HG03520 (cell line): ENCODE data around the gene MROH2A.

Experiments used
- ATAC-seq: cut with Tn5 transposase; IDR thresholded peaks from one replicate; pipeline ENCODE4 v1.9.1; 2021; ENCODE audit warnings: mild to moderate bottlenecking, moderate library complexity; ENCODE audit not compliant: unreplicated experiment

The MROH2A gene

GRCh38 chr2:233799087-233799665 lies 21.0 kb downstream of the MROH2A start:
- ATAC-seq, result no peak

GRCh38 chr2:233799716-233800115 lies 21.6 kb downstream of the MROH2A start:
- ATAC-seq, result no peak

- no peak for ATAC-seq
These were observed 22.1 kb downstream of the MROH2A start for GRCh38 chr2:233800208-233800607.

DNA sequence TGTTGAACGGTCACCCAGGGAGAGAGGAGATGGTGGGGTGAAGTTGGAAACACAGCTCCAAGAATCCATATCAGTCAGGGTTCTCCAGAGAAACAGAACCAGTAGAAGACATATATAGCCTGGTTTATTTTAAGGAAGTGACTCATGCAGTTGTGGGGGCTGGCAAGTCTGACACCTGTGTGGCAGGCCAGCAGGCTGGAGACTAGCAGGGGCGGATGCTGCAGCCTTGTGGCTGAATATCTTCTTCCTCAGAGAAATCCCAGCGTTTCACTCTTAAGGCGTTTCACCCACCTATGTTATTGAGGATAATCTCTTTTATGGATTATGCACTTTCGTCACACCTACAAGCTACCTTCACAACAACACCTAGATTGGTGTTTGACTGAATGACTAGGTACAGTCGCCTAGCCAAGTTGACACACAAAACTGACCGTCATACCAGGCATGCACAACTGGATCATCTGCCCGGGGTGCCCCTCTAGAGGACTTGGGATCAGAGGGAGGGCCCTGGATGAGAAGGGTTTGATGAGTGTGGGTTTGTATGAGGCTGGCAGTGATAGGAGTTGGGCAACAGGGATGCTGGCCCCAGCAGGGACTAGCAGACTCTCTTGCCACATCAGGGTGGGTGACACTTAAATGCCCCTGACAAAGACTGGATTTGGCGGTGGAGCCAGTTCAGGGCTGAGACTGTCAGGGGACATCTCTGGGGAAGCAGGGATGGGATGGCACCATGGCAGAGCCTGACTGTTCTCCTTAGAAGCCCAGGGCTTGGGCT lies 23.4 kb downstream of the MROH2A start:
- ATAC-seq, result no peak

DNA sequence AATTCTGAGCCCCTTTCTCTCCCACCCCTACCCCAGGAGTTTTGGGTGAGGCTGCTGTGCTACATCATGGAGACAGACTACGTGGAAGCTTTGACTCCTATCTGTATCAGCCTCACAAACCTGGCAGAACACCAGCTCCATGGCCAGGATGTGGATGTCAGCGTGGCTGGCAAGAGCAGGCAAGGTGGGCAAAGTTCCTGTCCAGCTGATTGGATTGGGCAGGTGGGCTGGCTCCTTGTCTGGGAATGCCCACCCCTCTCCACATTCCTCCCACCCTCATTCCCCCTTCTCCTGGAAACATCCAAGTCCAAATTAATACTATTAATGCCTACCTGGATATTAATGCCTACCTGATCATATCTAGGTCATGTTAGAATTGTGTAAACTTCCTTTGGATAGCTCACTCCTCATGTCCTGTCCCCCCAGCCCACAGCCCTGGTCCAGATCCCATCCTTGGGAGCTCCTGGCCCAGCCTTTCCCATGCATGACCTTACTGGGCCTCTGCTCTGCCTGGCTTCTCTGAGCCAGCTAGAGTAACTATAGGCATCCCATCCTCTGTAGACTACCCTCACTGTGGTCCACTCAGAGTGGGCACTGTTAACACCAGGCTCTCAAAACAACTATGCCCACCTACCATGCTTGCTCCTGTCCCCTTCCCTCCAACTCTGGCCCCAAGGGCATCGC lies 24.1 kb downstream of the MROH2A start:
- no peak for ATAC-seq

- ATAC-seq, result no peak
These were observed 25.3 kb downstream of the MROH2A start for GRCh38 chr2:233803292-233803911.

- no peak for ATAC-seq
These were observed 25.9 kb downstream of the MROH2A start for GRCh38 chr2:233803994-233804393.

DNA sequence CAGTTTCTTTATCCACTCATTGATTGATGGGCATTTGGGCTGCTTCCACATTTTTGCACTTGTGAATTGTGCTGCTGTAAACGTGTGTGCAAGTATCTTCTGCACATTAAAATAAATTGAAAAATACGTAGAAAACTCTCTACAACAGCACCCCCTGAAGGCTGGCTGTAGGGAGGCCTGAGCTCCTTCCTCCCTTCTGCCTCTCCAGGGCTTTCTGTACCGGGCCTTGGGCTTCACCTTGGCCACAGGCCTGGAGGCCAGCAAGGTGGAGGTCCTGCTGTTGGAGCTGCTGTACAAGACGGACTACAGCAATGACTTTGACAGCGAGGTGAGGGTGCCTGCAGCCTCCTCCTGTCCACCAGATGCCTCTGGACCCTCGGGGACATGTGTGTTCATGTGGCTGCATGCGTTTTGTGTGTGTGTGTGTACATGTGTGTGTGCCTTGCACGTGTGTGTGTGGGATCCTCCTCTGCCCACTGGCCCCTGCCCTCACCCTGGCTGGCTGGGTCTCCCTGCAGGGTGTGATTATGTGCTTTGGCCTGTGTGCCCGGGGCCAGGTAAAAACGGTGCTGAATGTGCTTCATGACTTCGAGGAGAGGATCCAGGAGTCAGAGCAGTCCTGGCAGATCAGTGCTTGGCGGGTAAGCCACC lies 29.2 kb downstream of the MROH2A start:
- no peak for ATAC-seq

GRCh38 chr2:233807966-233808935 lies 30.1 kb downstream of the MROH2A start:
- no peak for ATAC-seq

DNA sequence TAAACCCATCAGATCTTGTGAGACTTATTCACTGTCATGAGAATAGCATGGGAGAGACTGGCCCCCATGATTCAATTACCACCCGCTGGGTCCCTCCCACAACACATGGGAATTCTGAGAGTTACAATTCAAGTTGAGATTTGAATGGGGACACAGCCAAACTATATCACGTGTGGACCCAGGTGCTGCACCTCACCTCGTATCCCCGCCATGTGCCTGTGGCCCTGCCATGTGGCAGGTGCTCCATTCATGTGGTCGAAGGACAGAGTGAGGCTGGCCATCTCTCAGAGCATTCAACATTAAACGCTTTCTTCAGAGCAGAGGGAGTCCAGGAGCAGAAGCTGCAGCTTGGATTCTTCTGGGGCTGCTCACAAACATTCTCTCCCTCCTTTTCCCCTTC lies 32.3 kb downstream of the MROH2A start:
- no peak for ATAC-seq

- no peak for ATAC-seq
These were observed 33.0 kb downstream of the MROH2A start for GRCh38 chr2:233811087-233811486.

DNA sequence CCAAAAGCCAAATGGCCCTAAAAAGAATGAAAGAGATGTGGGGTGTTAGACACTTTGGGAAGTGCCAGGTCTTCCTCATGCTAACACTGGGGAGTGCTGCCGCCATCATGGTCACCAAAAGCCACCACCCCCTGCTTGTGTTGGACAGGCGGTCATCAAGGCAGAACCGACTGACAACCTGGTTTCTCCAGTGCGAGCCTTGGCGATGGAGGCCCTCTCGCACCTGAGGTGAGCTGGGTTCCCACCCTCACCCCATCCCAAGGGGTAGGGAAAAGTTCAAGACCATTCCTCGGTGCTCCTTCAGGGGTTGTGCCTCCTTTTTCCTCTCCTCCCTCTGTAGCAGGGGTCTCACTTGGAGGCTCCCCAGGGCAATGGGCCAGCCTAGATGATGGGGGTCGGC lies 33.6 kb downstream of the MROH2A start:
- no peak for ATAC-seq

DNA sequence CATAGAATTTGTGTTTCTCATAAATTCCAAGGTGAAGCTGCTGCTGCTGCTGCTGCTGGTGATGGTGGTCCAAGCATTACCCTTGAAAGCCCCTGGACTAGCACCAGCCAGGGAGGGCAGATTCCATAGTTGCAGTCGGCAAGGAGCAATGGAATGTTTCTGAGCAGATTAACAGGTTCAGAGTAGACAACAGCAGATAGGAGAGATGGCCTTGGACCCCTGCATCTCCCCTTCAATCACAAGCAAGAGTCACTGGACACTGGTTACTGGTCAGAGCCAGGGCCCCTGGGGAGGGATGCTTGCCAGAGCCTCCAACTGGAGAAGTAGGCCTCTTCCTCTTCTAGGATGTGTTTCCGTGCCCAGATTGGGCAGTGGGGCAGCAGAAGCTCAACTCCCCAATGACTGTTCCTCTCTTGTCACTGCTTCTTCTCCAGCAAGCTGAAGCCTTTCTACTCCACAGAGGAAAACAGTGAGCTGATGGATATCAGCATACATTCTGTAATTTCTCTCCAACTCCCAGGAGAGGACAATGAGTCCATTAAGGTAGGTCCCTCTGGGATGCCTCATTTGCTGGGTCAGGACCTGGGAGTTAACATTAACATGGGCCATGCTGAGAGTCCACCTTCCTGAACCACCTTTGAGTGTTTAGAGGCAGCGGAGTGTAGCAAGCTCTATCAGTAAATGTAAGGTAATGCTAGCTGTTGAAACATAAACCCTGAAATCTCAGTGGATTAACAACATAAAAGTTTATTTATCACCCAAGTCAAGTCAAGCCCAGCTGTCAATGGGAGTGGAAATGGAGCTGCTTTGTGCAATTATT lies 35.3 kb downstream of the MROH2A start:
- ATAC-seq, result no peak

DNA sequence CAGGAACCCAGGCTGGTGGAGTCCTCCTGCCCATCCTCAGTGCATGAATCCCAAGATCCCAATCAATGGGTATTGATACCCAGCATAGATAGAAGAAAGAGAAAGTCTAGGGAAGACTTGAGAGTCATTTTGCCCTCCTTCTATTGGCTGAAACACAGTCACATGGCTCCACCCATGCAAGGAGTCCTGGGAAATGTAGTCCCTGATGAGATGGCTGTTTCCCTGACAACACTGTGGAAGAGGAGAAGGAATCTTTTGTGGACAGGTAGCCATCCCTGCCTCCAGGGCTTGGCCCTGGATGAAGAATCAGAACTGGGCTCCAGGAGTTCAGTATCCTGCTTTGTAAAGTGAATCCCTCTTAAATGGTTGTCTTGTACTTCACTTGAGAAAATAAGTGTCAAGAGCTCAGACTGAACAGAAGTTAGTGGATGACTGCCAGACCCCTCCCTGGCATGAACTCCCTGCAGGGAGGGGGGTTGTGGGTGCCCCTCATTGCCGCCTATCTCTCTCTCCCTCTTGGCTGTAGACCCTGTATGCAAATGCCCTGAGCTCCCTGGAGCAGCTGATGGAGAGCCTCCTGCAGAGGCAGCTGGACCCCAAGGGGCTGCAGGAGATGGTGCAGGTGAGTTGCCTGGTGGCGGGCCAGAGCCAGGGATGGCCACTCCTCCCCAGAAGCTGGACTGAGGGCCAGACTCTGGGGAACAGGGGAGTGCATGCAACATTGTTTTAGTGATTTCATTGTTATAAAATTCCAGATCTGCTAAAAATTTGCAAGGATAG lies 36.1 kb downstream of the MROH2A start:
- no peak for ATAC-seq

- no peak for ATAC-seq
These were observed 37.7 kb downstream of the MROH2A start for GRCh38 chr2:233815861-233816260.

DNA sequence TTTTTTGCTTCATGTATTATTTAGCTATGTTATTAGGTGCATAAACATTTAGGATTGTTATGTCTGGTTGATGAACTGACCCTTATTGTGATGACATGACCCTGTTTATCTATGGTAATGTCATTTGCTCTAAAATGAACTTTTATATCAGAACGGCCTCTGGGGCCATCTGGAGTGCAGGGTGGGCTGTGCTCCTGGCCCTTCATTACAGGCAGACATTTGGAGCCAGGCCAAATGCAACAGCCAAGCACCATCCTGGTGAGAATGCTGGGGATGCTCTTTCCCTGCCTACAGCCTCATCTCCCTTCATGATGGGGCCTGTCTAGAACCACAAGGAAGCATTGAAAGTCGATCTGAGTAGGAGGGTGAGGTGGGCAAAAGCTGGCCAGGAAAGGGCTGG lies 38.2 kb downstream of the MROH2A start:
- no peak for ATAC-seq

DNA sequence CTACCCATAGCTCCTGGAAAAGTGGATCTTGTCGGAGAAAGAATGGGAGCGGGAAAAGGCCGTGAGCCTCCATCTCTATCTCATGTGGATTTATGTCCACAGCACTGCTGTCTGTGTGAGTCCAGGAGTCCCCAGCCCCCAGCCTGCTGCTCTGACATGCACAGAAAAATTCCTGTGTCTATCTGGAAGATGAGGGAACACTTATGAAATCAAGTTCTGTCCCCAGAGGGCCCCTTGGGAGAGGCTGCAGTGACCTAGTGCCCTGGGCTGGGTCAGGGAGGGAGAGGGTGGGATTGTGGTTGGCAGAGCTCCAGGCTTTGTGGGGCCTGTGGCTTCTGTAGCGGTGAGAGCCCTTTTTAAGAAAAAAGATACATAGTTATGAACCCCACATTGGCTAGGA lies 38.6 kb downstream of the MROH2A start:
- ATAC-seq, result no peak

DNA sequence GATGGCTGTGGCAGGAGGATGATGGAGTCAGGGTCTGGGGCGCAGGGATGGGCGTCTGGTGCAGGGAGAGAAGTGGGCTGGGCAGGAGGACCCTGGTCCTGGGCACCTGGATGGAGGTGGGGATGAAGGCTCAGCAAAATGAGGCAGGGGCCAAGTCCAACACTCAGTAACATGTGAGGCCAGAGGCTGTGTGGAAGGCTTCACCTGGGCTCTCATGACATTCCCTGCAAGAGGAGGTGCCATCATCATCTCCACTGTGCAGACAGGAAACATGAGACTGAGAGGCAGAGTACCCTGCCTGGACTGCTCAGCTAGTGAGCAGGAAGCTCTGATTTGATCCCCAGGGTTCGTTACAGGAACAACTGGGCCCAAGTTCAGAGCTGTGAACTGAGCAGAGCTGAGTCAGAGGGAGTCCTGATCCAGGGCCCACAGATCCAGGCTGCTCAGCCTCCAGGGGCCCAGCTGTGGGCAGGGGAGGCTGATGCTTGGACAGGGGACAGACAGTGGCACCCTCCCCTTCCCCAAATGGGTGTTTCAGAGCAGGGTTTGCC lies 39.3 kb downstream of the MROH2A start:
- no peak for ATAC-seq
